HG03565 (cell line): ENCODE results near the gene CDH23.

Experiments
- ATAC-seq: cut with Tn5 transposase; IDR thresholded peaks from one replicate; pipeline ENCODE4 v1.9.1; 2021; ENCODE audit warnings: mild to moderate bottlenecking, moderate library complexity; ENCODE audit not compliant: unreplicated experiment

CDH23 gene

GRCh38 chr10:71531485-71532446 lies 135.0 kb downstream of the CDH23 start:
- no peak for ATAC-seq

GRCh38 chr10:71532878-71533277 lies 136.2 kb downstream of the CDH23 start:
- ATAC-seq: no peak

DNA sequence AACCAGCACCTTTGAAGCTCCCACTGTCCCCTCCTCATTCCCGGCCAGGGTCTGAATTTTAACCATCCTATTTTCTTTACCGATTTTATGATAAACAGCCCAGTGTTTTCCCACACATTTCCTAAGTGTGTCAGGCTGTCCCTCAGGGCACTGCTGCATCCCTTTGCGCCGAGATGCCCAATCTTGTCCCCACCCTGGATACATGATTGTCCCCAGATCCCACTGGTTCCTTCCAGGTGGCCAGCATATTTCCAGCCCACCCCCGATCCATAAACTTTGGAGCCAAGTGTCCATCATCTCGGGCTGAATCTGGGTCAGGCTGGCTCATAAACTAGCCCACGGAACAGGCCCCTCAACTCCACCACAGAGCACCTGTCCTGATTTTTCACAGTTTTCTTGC lies 137.2 kb downstream of the CDH23 start:
- no peak for ATAC-seq

DNA sequence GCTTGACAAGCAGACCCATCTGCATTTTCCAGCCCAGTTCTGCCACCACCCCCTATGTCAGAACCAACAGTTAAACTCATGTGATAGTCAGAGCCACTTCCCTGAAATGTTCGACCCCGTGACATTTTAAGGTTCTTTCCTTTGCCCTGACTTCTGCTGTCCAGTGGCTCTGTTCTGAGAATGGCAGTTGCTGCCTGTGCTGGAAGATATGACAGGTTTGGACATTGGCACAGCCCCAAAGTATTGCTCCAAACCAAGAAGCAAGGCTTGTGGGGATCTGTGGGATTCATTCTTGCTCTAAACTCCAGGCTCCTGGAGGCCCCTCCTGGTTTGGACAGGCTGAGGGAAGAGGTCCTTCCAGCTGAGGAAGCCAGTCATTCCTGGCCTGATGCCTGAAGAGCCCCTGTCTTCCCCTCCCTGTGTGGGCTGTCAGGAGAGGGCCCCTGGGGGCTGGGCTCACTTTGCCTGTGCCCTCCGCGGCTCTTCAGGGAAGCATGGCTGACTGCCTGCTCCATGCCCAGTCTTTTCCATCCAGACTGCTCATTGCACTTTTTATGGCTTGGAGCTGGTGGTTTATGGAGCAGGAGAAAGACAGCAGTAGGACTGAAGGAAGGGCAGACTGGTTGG lies 138.0 kb downstream of the CDH23 start:
- no peak for ATAC-seq

- no peak for ATAC-seq
Measured at GRCh38 chr10:71536332-71536731, 139.6 kb downstream of the CDH23 start.

- no peak for ATAC-seq
Measured at GRCh38 chr10:71537125-71537524, 140.4 kb downstream of the CDH23 start.

DNA sequence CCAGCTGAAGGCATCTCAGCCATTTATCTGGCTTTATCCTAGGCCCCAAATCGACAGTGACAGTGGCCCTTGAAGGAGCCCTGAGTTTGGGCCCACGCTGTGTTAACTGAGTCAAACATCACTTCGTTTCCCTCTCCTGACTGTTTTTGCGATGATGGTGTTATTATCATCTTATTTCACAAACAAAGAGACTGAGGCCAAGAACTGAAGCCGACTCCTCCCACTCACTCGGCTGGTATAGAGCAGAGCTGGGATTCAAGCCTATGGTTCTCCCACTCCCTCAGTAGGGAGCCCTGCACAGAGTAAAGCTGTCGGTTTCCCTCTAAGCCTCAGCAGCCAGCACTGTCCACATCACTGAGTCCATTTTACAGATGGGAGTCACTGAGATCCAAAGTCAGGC lies 141.0 kb downstream of the CDH23 start:
- ATAC-seq: no peak

GRCh38 chr10:71538608-71539260 lies 142.0 kb downstream of the CDH23 start:
- ATAC-seq: no peak

GRCh38 chr10:71539442-71540118 lies 142.9 kb downstream of the CDH23 start:
- no peak for ATAC-seq

DNA sequence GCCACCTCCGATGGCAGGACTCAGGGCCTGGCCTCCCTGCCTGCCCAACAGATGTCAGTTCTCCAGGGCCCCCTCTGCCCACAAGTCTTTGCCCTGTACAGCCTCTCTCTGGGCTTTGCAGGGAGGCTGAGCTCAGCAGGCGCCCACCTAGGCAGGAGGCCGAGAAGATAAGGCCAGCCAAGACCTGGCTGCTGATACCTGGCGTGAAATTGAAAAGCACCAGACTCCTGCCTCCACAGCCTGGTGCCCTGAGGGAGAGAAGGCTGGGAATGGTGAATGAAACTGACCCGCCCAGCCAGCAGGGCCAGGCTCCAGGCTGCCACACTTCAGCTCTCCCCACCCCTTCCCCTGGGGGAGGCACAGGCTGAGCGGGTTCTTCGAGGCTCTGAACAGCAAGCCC lies 145.8 kb downstream of the CDH23 start:
- ATAC-seq: no peak

DNA sequence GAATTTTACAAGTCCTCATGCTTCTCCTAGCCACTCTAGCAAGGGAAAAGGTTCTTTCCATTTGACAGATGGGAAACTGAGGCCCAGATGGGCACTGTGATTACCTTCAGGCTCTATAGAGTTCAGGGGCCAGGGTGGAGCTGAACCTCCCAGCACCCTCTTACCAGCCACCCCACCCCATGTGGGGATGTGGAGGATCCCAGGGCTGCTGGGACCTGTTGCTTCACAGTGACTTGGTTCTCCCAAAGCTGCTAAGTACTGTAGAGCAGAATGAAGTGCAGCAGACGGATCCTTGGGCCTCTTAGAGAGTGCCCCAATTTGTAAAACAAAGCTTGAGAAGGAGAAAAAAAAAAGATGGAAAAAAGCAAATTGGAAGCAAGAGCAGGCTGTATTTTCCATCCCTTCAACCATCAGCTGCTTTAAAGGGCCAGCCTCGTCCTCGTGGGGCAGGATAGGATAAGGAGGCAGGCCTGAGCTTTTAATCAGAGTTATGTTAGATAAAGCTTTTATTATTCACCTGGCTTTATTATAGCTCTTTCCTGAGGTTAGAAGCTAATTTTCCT lies 147.0 kb downstream of the CDH23 start:
- ATAC-seq: no peak

GRCh38 chr10:71545001-71545400 lies 148.3 kb downstream of the CDH23 start:
- ATAC-seq: no peak

DNA sequence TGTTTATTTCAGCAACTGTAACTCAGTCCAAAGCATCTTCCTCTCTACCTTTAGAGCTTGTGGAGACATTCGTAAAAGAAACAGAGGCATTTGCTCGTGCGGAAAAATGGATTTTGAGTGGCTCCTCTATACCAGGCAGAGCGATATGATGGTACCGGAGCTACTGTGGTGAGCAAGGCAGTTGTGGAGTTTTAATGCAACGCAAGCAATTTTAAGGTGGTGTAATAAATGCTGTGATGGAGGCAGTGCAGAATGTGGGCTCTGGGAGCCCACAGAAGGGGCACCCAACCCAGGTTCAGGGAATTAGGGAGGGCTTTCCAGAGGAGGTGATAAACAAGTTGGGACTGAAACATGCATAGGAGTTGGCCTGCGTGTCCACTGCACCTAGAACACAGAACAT lies 149.5 kb downstream of the CDH23 start:
- no peak for ATAC-seq

DNA sequence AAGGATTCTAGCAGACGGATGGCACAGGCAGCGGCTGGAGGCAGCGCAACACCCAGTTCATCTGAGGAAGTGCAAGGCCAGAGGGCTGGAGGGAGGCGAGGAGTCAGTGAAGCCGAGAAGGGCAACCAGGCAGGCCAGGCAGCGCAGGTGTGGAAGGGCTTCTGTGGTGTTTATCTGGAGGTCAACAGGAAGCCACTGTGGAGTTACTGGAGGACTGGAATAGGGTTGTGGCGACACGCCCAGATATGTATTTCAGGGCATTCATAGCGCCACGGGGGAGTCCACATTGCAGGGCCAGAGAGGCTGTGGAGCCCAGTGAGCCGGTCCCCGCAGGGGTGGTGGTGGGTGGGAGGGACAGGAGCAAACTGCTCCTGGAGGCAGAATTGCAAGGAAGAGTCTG lies 150.6 kb downstream of the CDH23 start:
- ATAC-seq: no peak

- no peak for ATAC-seq
Measured at GRCh38 chr10:71547876-71548846, 151.4 kb downstream of the CDH23 start.

GRCh38 chr10:71549766-71550533 lies 153.2 kb downstream of the CDH23 start:
- no peak for ATAC-seq

GRCh38 chr10:71550628-71551027 lies 153.9 kb downstream of the CDH23 start:
- ATAC-seq: no peak

DNA sequence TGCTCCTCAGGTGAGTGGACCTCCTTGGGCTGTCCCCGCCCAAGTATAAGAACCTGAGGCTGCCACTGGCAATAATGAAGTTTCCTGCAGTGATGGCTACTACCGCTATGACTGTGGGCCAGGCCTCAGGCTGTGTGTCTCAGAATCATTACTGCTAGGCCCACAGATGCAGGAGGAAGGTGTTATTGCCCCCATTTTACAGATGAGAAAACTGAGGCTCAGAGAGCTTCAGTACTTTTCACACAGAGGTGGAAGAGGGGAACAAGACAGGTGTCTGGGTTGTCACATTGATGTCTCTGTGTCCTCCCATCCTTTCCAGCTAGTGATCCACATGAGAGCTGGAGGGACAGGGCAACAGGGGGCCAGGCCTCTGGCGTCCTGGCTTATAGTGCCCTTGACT lies 155.2 kb downstream of the CDH23 start:
- ATAC-seq: no peak

GRCh38 chr10:71553432-71553831 lies 156.7 kb downstream of the CDH23 start:
- no peak for ATAC-seq
